ENCODE measurements around the gene DNAJA4. TPM values are rescaled to one million over a fixed set of nuclear protein-coding genes. Genes with fewer than 3 reads are reported as not detected.

The DNAJA4 gene
- 5.4 and 5.9 TPM in 2 replicates for total RNA-seq

DNA sequence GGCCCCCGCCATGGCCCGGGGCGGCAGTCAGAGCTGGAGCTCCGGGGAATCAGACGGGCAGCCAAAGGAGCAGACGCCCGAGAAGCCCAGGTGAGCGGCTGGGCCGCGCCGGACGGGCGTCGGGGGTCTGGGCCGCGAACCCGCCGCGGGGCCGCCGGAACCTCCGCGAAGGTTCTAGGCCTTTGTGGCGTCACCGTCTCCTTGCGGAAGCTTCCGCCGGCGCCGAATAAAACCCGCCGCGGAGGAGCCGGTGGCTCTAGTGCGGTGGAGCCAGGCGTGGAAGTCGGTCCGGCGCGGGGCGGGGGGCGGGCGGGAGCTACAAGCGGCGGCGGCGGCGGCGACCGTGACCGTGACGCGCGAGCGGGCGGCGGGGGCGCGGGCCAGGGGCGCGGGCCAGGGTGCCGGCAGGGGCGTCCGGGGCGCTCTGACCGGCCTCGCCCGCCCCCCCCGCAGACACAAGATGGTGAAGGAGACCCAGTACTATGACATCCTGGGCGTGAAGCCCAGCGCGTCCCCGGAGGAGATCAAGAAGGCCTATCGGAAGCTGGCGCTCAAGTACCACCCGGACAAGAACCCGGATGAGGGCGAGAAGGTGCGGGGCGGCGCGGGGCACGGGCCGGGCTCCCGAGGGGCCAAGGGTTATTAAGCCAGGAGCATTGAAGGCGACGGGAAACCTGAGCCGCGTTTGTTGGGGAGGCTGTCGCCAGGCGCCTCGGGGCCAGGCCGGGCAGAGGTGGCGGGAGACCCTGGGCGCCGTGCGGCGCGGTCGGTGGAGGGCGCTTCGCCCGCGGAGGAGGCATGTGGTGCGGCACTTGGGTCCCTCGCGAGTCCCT lies at the start of gene DNAJA4:
Gene DNAJA4 (plus strand): TSS at position 259 of the 833 bp plus-strand sequence. CDS start 202 bp downstream, at position 461.

GRCh38 chr15:78234515-78235040 lies 29.8 kb upstream of the DNAJA4 start, which contains the start of gene ACSBG1:
ACSBG1 (minus strand) TSS chr15:78234565; CDS start chr15:78234501, 64 bp downstream.

DNA sequence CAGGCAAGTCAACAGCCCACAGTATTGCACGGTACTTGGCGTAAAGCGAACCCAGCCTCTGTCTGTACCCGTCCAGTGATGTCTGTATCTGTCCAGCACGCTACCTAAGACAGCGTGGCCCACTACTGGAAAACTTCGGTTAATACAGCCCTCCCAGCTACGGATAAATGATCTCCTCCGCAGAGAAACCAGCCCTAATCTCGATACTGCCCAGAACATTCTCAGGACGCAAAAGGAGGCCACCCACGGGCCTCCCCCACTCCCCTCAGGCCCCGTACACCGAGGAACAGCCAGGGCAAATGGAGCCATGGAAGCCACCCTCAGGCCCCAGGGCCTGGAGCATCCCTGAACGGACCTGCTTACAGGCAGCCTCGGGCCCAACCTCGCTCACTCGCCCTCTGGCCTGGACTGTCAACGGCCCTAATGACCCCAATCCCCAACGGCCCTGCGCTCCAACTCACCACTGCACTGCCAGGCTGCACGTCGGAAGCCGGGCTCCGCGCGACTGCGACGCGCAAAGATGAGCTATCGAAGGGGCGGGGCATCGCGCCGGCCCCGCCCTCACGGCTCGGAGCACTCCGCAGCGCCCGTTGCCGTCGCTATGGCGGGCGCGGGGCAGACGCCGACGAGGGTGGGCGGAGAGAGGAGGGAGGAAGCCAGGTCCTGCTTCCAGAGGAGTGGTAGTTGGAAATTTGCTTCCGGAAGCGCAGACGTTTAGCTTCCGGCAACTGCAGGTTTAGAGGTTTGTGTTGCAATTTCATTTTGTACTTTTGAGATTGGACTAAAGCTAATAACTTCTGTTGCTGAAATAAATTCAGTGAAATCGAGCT lies 35.0 kb downstream of the DNAJA4 start, which contains the start of gene SKIC8:
Gene SKIC8 (minus strand): TSS at position 509 of the 830 bp plus-strand sequence. CDS start 3,923 bp downstream, outside the sequence.

Other genes with a start within 250 kb of the DNAJA4 start
- gene TBC1D2B, start 186.9 kb upstream of the DNAJA4 start, total RNA-seq: 26.7 and 57.1 TPM in 2 replicates
- not detected in 2 replicates for gene SH2D7, start 172.0 kb upstream of the DNAJA4 start, total RNA-seq
- gene CIB2, start 133.1 kb upstream of the DNAJA4 start, total RNA-seq: 1.2 and 3.6 TPM in 2 replicates
- gene IDH3A, start 115.2 kb upstream of the DNAJA4 start, total RNA-seq: 39.0 and 67.1 TPM in 2 replicates
- under 0.01 and 0.25 TPM in 2 replicates for gene ACSBG1, start 30.0 kb upstream of the DNAJA4 start, total RNA-seq
- gene SKIC8, start 35.0 kb downstream of the DNAJA4 start, total RNA-seq: 78.7 and 96.1 TPM in 2 replicates
- not detected in 2 replicates for gene CRABP1, start 75.8 kb downstream of the DNAJA4 start, total RNA-seq
- gene IREB2, start 173.7 kb downstream of the DNAJA4 start, total RNA-seq: 23.4 and 25.9 TPM in 2 replicates
- 2.7 and 4.9 TPM in 2 replicates for gene HYKK, start 243.0 kb downstream of the DNAJA4 start, total RNA-seq